NOMO-1 treated with DMSO at 0.1 percent for 48 hours (cell line): ENCODE results near the gene LAD1.

Source experiments
- DNase-seq: peaks from one replicate; lab custom pipeline; 2025; ENCODE audit not compliant: unreplicated experiment; lab: John Stamatoyannopoulos, UW

Gene LAD1

DNA sequence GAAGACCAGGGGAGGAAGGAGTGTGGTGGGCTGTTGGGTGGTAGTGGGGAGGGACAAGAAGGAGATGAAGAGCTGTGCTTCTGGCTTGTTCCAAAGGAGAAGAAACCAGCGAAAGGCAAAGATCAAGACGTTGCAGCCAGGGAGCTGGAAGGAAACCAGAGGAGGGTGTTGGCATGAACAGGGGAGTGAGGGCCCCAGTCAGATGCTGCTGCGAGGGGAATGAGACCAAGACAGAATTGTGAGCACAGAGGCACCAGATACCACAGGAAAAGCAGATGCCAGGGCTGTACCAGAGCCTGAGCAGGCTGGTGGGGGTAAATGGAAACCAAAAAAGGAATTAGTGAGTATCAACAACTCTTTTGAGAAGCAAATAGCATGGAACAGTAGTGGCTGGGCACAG lies 6.0 kb downstream of the LAD1 start:
- DNase-seq = no peak

DNA sequence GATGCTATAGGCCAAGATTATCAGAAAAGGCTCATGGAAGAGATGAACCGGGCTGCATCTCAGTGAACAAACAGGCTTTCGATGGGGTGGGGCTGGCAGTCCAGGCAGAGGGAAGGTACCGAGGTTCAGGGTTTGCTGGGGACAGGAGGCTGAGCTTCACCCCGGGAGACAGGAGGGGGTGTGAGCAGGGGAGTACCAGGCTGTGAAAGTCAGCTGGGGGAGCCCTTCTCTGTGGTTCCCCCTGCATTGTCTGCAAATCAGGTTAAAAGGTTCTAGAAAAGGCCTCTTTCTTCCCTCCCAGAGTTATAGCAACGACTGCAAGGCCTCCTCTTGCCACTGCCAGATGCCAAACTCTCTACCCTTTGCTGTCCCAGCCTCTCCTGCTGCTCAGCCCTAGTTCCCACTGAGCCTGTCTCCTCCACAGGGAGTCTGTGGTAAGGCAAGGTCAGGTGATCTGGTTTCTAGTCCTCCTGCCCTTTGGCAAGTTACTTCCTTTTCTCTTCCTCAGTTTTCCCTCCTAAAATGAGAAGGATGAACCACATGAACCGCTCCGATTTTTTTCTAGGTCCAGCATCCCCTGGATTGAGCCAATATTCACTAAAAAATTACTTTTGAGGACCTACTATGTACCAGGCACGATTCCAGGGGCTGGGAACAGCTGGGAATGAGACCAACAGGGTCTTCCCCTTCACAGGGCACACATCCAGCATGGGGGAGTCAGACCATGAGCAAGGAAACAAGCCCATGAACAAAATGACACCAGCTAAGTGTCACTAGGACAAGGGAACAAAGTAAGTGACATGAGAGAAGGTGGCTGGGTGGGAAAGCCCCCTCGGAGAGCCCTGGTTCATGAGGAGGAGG lies 7.2 kb downstream of the LAD1 start:
- DNase-seq = no peak

DNA sequence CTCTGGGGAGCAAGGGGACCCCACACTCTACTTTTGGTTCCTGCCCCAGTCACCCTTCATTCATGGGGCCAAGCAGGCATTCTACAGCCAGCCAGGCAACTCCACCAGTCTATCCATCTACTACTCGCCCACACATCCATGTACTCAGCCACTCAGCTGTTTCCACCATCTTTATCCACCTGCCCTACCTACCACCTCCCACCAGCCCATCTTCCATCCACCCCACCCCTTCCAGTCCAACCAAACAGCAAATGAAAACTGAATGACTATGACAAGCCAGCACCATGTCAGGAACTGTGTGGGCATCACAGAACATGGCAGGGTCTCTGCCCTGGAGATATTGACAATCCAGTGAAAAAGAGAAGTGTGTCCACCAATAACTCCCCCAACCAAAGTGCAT lies 7.9 kb downstream of the LAD1 start:
- no peak for DNase-seq

DNA sequence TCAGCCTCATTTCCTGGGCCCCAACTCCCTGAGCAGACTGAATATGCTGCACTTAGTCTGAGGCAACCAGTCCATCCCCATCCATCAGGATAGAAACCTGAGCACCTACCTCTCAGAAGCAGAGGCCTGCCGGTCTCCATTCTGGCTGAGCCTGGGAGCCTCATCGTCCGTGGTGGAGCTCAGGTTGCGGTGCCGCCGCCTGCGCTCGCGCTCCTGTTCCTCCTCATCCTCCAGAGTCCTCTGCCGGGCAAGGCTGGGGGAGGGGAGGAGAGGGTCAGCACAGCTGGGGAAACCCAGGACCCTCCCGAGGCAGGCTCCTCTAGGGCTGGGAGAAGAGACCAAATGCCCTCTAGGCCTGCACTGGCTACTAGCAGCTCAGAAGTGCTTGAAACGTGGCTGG lies 10.1 kb downstream of the LAD1 start:
- no peak for DNase-seq

DNA sequence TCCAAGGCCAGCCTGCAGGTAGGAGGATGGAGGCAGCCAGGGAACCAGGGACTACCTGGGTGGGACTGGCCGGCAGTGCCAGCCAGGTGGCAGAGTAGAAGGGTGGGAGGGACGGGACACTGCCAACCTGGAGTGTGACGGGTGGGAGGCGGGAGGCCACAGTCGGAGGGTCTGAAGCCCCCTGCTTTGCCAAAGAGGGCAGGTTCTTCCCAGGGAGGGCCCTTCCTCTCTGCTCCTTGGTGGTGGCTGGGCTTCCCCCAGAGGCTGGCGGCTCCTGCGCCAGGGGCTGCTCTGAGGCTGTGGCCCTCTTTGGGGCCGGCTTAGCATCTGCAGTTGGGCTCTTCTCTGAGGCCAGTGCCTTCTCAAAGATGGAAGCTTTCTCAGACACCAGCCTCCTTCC lies 12.9 kb downstream of the LAD1 start:
- no peak for DNase-seq

- DNase-seq = peak; percentile 20
Measured at GRCh38 chr1:201385299-201385891, 13.7 kb downstream of the LAD1 start.

DNA sequence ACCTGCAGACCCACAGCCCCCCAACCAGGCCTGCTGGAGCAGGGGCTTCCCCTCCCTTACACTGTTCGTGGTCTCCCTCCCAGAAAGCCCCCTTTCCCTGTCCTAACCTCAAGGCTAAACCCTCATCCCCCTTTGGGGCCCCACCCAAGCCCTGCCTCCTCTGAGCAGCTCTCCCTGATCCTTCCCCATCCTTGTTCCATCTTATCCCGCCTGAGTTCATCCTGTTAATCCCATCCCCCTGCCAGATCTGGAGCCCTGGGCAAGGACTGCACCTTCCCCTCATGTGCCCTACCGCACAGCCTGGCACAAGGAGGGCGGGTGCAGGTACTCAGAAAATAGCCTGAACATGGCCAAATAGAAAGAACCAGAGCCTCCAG lies 14.7 kb downstream of the LAD1 start:
- no peak for DNase-seq

GRCh38 chr1:201383647-201384405 lies 15.3 kb downstream of the LAD1 start:
- no peak for DNase-seq

GRCh38 chr1:201381130-201381529 lies 18.0 kb downstream of the LAD1 start:
- DNase-seq = no peak

DNA sequence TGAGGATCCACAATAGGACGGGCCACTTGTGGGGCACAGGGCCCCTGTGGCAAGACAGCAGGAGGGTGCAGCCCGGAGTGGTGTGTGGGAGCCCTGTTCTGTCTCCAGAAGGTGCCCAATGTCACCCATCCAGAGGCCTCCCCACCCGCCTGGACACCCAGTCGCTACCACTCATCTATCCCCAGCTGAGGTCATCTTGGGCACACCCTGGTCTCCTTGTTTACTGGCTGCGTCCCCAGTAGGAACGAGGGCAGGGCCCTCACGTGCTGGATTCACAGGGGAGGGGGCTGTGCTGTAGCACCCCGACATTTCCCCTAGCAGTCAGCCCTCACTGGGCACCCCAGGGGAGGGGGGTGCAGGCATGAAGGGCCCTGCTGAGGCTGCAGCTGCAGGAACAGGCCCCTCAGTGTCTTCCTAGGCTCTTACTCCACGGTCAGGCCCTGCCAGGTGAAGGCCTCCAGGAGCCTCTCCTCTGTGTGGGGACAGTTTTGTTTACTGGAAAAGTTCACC lies 19.3 kb downstream of the LAD1 start:
- DNase-seq = no peak

- DNase-seq = no peak
Measured at GRCh38 chr1:201378804-201379203, 20.3 kb downstream of the LAD1 start.

GRCh38 chr1:201377611-201378092 lies 21.5 kb downstream of the LAD1 start, which contains the start of gene TNNT2:
TNNT2 (minus strand) TSS chr1:201377680; CDS start chr1:201373254, 4,426 bp downstream.
- no peak for DNase-seq

GRCh38 chr1:201376464-201377374 lies 22.4 kb downstream of the LAD1 start:
- no peak for DNase-seq

DNA sequence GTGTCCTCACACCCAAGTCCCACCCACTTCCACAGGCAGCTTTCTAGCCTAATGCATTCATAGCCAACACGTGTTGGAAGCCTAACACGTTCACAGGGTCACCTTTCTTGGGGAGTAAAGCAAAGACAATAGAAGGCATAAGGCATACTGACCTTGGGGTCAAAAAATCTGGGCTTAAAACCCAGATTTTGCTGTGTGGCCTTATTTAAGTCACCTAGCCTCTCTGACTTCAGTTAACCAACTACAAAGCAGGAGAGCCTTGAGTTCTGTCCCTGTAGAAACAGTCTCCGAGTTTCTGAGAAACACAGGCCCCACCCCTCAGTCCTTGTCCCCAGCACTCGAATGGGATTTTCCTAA lies 23.0 kb downstream of the LAD1 start:
- DNase-seq = no peak

GRCh38 chr1:201375169-201375568 lies 24.0 kb downstream of the LAD1 start:
- DNase-seq = no peak

DNA sequence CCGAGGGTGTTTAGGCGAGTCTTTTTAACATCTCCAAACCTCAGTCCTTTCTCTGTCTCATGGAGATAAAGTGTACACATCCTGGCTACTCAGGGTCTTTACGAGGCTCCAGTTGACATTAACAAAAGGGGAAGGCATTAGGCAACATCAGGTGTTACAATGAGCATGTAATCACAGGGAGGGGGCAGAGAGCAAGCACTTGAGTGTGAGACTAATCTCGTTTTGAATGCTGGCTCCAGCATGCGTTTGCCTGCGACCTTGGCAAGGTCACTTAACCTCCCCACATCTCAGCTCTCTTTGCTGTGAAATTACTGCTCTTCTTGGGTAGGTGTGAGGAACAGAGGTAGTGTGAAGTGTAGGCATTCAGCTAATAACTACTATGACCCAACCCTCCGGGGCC lies 24.8 kb downstream of the LAD1 start:
- DNase-seq = no peak

GRCh38 chr1:201371792-201372191 lies 27.3 kb downstream of the LAD1 start:
- no peak for DNase-seq

GRCh38 chr1:201371276-201371675 lies 27.8 kb downstream of the LAD1 start:
- no peak for DNase-seq

DNA sequence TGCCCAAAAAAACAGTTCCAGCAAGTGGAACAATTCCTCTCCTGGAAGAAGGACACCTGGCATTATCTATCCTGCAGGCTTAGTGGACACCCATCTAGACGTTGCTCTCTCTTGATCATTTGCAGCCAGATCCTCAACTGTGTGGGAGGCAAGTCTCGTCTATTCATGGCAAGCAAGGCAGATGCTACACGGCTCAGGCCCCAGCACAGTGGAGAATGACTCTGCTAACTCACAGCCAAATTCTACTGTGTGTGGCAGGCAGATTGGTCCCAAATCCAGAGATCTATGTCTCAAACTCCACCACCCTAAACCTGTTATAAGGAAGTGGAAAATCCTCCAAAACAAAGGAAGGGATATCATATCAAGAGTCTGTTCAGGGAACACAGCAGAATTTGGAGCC lies 28.6 kb downstream of the LAD1 start:
- no peak for DNase-seq

DNA sequence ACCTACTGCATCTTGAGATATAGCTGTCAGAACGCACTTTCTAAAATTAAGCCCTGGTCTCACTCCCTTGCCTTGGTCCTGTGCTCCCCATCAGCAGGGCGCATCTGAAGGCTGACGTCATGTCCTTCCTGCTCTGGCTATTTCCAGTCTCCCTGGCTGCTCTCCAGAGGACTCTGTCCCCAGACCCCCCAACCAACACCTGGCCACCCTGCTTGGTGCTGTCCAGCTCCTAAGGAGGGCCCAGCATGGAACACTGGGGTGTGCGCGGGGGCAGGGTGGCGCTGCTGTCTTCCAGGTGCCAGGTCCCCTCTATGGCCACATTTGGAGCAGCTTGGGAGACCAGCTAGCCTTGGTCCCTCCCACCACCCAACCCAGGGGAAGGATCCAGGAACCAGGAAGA lies 29.9 kb downstream of the LAD1 start:
- no peak for DNase-seq

DNA sequence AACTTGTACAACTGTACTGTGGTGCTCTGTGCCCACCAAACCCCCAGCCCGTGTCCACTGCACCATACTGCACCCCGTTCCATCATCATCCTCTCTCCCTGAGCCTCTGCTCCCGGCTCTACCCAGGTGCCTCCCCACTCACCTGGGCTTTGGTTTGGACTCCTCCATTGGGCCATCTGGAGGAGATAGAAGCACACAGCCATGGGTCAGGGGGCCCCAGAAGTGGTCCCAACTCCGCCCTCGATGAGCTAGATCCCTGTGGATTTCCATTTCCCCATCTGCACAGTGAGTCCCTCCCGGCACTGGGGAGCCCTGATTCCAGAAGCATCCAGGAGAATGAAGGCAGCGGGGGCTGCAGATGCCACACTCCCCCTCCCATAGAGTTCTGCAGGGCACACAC lies 32.4 kb downstream of the LAD1 start:
- no peak for DNase-seq
